PC-9 (cell line): ENCODE measurements around the gene NOP56.

Experiments used
- EZH2 ChIP-seq: fragments of 200-600 bp; sonication (generic); IDR thresholded peaks from 2 replicates; pipeline ENCODE4 v1.8.0; 2017; ENCODE audit warnings: antibody characterized with exemption, low read depth
- TF ChIP-seq, protein P1 (sequence below): fragments of 200-600 bp; sonication (generic); conservative IDR thresholded peaks from 2 replicates; pipeline ENCODE4 v1.6.1; 2017; ENCODE audit warnings: mixed run types, antibody characterized with exemption, mild to moderate bottlenecking, moderate library complexity

DNA sequence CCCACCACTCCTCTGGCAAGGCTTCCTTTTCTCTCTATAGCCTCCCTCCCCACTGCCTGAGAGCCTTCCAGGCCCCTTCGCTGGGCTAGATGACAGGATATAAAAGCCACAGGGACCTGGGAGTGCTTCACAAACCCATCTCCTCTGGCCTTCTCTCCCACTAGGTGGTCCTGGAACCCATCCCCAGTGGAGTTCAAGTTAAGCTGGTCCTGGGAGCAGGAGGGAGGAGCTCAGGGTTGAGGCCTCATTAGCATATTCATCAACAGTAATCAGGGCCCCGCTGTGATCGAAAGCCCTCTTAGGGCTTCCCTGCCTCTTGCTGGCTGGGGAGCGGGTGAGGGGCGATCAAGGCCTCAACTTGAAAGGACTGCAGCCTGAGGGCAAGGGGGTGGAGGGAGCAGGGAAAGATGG, 49.2 kb downstream of the NOP56 start:
- TF ChIP-seq, protein P1, sequence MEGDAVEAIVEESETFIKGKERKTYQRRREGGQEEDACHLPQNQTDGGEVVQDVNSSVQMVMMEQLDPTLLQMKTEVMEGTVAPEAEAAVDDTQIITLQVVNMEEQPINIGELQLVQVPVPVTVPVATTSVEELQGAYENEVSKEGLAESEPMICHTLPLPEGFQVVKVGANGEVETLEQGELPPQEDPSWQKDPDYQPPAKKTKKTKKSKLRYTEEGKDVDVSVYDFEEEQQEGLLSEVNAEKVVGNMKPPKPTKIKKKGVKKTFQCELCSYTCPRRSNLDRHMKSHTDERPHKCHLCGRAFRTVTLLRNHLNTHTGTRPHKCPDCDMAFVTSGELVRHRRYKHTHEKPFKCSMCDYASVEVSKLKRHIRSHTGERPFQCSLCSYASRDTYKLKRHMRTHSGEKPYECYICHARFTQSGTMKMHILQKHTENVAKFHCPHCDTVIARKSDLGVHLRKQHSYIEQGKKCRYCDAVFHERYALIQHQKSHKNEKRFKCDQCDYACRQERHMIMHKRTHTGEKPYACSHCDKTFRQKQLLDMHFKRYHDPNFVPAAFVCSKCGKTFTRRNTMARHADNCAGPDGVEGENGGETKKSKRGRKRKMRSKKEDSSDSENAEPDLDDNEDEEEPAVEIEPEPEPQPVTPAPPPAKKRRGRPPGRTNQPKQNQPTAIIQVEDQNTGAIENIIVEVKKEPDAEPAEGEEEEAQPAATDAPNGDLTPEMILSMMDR = no peak
- no peak for TF ChIP-seq EZH2
